IMR-90 (cell line): Measurements from ENCODE around the gene BASP1. TPM values are rescaled to one million over a fixed set of nuclear protein-coding genes. Genes with fewer than 3 reads are reported as not detected.

Experiments used
- ATAC-seq: fragments of 200-7000 bp; cut with Tn5 transposase; 2 replicates; pipeline ENCODE4 v1.9.1; 2020; ENCODE audit warnings: low read depth, mild to moderate bottlenecking, moderate library complexity
- BruUV-seq: library from RNA; stranded (reverse); fragments of 400-500 nt; replicated peaks from 2 replicates; lab custom pipeline; 2021; lab: Mats Ljungman, UMichigan
- CTCF ChIA-PET: fragments of 300-600 bp; formaldehyde crosslinking; extraction: SDS; loops from one replicate; lab custom pipeline; 2021; ENCODE audit warnings: antibody characterized with exemption; lab: Yijun Ruan, JAX
- POLR2A ChIA-PET: fragments of 300-600 bp; sonication (Branson Sonifier 250); formaldehyde crosslinking; loops from one replicate; lab custom pipeline; 2022; ENCODE audit warnings: antibody characterized with exemption; ENCODE audit not compliant: unreplicated experiment; lab: Charles Lee
- DNase-seq: peaks from one replicate; pipeline ENCODE4 v3.0.0; 2013
- H2AFZ ChIP-seq: replicated peaks from 2 replicates; pipeline ENCODE3; 2013; ENCODE audit warnings: low read length, mild to moderate bottlenecking; ENCODE audit not compliant: poor library complexity
- H2AK5ac ChIP-seq: 2 replicates; pipeline ENCODE4 v1.6.1; 2013; ENCODE audit warnings: low read depth, low read length, inconsistent platforms
- H2AK9ac ChIP-seq: replicated peaks from 2 replicates; pipeline ENCODE3; 2013; ENCODE audit warnings: mild to moderate bottlenecking, low read depth, low read length, moderate library complexity; ENCODE audit not compliant: poor library complexity
- H2BK120ac ChIP-seq: 2 replicates; pipeline ENCODE4 v1.6.1; 2013; ENCODE audit warnings: low read depth, low read length, inconsistent platforms
- H2BK15ac ChIP-seq: 3 replicates; pipeline ENCODE4 v1.6.1; 2013; ENCODE audit warnings: low read depth, low read length, inconsistent platforms
- H2BK20ac ChIP-seq: 2 replicates; pipeline ENCODE4 v1.6.1; 2013; ENCODE audit warnings: low read depth, mild to moderate bottlenecking, inconsistent platforms, low read length, moderate library complexity
- H2BK5ac ChIP-seq: 2 replicates; pipeline ENCODE4 v1.6.1; 2013; ENCODE audit warnings: mild to moderate bottlenecking, low read depth, low read length, inconsistent platforms; ENCODE audit not compliant: poor library complexity, severe bottlenecking
- H3K14ac ChIP-seq: replicated peaks from 2 replicates; pipeline ENCODE4 v1.6.1; 2013; ENCODE audit warnings: low read depth, low read length, inconsistent platforms
- H3K18ac ChIP-seq: 2 replicates; pipeline ENCODE4 v1.6.1; 2013; ENCODE audit warnings: low read depth, low read length, control low read depth
- H3K23ac ChIP-seq: 2 replicates; pipeline ENCODE4 v1.6.1; 2013; ENCODE audit warnings: low read depth, low read length, inconsistent platforms
- H3K27ac ChIP-seq: 2 replicates; pipeline ENCODE4 v1.5.1; 2013; ENCODE audit warnings: mild to moderate bottlenecking, control low read depth, low read length; ENCODE audit not compliant: insufficient read depth
- H3K27me3 ChIP-seq: 2 replicates; pipeline ENCODE4 v1.6.1; 2013; ENCODE audit warnings: low read length; ENCODE audit not compliant: control insufficient read depth, insufficient read depth
- H3K36me3 ChIP-seq: 2 replicates; pipeline ENCODE4 v1.6.1; 2013; ENCODE audit warnings: low read length, mixed read lengths; ENCODE audit not compliant: control insufficient read depth, insufficient read depth
- H3K4ac ChIP-seq: 2 replicates; pipeline ENCODE4 v1.6.1; 2013; ENCODE audit warnings: low read depth, low read length, inconsistent platforms
- H3K4me1 ChIP-seq: 2 replicates; pipeline ENCODE4 v1.6.1; 2013; ENCODE audit warnings: low read length, mixed read lengths; ENCODE audit not compliant: control insufficient read depth, insufficient read depth
- H3K4me2 ChIP-seq: 2 replicates; pipeline ENCODE4 v1.6.1; 2013; ENCODE audit warnings: low read depth, mild to moderate bottlenecking, control low read depth, low read length, moderate library complexity
- H3K4me3 ChIP-seq: 2 replicates; pipeline ENCODE4 v1.5.1; 2013; ENCODE audit warnings: low read depth, mild to moderate bottlenecking, control low read depth, low read length, moderate library complexity; ENCODE audit not compliant: insufficient read depth
- H3K56ac ChIP-seq: 2 replicates; pipeline ENCODE4 v1.6.1; 2013; ENCODE audit warnings: low read length, inconsistent platforms; ENCODE audit not compliant: insufficient read depth; ENCODE audit errors: extremely low read depth
- H3K79me1 ChIP-seq, 2 experiments: 2 replicates each; pipeline ENCODE4 v1.6.1; 2013; ENCODE audit warnings: low read length in 2 of 2, inconsistent platforms in 1 of 2, low read depth in 1 of 2
- H3K9ac ChIP-seq: 2 replicates; pipeline ENCODE4 v1.6.1; 2013; ENCODE audit warnings: low read depth, low read length, control low read depth
- H3K9me1 ChIP-seq: 2 replicates; pipeline ENCODE4 v1.6.1; 2013; ENCODE audit warnings: low read length, inconsistent platforms; ENCODE audit not compliant: insufficient read depth
- H3K9me3 ChIP-seq: 2 replicates; pipeline ENCODE4 v1.6.1; 2013; ENCODE audit warnings: low read length; ENCODE audit not compliant: control insufficient read depth, insufficient read depth
- H4K20me1 ChIP-seq: 2 replicates; pipeline ENCODE4 v1.6.1; 2013; ENCODE audit warnings: low read length, inconsistent platforms; ENCODE audit not compliant: insufficient read depth
- H4K5ac ChIP-seq: 2 replicates; pipeline ENCODE4 v1.6.1; 2013; ENCODE audit warnings: mild to moderate bottlenecking, low read depth, low read length, control low read depth
- H4K8ac ChIP-seq, 2 experiments: 2 replicates each; pipeline ENCODE4 v1.6.1; 2013; ENCODE audit warnings: low read depth in 2 of 2, low read length in 2 of 2, control low read depth in 1 of 2, inconsistent platforms in 1 of 2
- H4K91ac ChIP-seq: 2 replicates; pipeline ENCODE4 v1.6.1; 2013; ENCODE audit warnings: low read depth, low read length, inconsistent platforms; ENCODE audit not compliant: insufficient read depth
- MAFK ChIP-seq: IDR thresholded peaks from 2 replicates; pipeline ENCODE4 v1.6.1; 2012; ENCODE audit warnings: low read depth, low read length, improper control_type of control experiment
- MXI1 ChIP-seq: IDR thresholded peaks from 2 replicates; pipeline ENCODE4 v1.6.1; 2012; ENCODE audit warnings: low read depth, mild to moderate bottlenecking, low read length, moderate library complexity, borderline replicate concordance
- POLR2A ChIP-seq: IDR thresholded peaks from 2 replicates; pipeline ENCODE4 v1.6.1; 2012; ENCODE audit warnings: mild to moderate bottlenecking, low read depth, low read length
- RAD21 ChIP-seq: IDR thresholded peaks from 2 replicates; pipeline ENCODE4 v1.6.1; 2012; ENCODE audit warnings: low read length, improper control_type of control experiment
- RFX5 ChIP-seq: IDR thresholded peaks from 2 replicates; pipeline ENCODE4 v1.8.0; 2012; ENCODE audit warnings: low read depth, mild to moderate bottlenecking, low read length, moderate library complexity
- WGBS, 2 experiments: methylation state at CpG; one replicate each; pipeline versions ENCODE4 v1.1.5 to v1.1.7; 2013; ENCODE audit warnings: missing lambda C conversion rate in 2 of 2; ENCODE audit not compliant: insufficient read length in 1 of 2; ENCODE audit errors: extremely low coverage in 2 of 2; 5-methylcytosine and 5-hydroxymethylcytosine counted together
- dilution Hi-C: fragments of 300-500 bp; cut with HindIII; formaldehyde crosslinking; loops from one replicate; pipeline ENCODE4 v1.14.3; 2018; ENCODE audit warnings: low sequenced_read_pairs; ENCODE audit not compliant: unreplicated experiment
- in situ Hi-C: fragments of 300-500 bp; cut with MboI; formaldehyde crosslinking; loops from 3 replicates; pipeline ENCODE4 v1.14.3; 2019; ENCODE audit warnings: low sequenced_read_pairs, inconsistent platforms, mixed read lengths
- intact Hi-C: fragments of 100-400 bp; cut with micrococcal nuclease; formaldehyde crosslinking; loops from 2 replicates; pipeline ENCODE4 v1.10.0; 2022
- polyA plus RNA-seq, 3 experiments: library from polyadenylated mRNA; depleted of rRNA; stranded (reverse); fragments of >200 nt; gene quantifications; 2 replicates each; pipeline ENCODE4 v1.2.3, GENCODE V29; 2012; ENCODE audit warnings: low replicate concordance in 1 of 3
- total RNA-seq: library from RNA; depleted of rRNA; stranded (reverse); fragments of >200 nt; gene quantifications from 2 replicates; pipeline ENCODE4 v1.2.3, GENCODE V29; 2012
- TF ChIP-seq, protein P1 (sequence below): fragments of 150-350 bp; IDR thresholded peaks from 2 replicates; pipeline ENCODE4 v1.6.1; 2016; ENCODE audit warnings: low read depth, mild to moderate bottlenecking, low read length, moderate library complexity, borderline replicate concordance
- TF ChIP-seq, protein P2 (sequence below): fragments of 150-350 bp; IDR thresholded peaks from 2 replicates; pipeline ENCODE4 v1.6.1; 2017; ENCODE audit warnings: mild to moderate bottlenecking, antibody characterized with exemption, low read length, low read depth
- TF ChIP-seq, protein P3 (sequence below): conservative IDR thresholded peaks from 2 replicates; pipeline ENCODE4 v1.5.1; 2012; ENCODE audit warnings: mild to moderate bottlenecking, low read depth, low read length, improper control_type of control experiment

BASP1 gene
- total and polyA plus RNA-seq, 2 of the 4 experiments (the other 2 are of a cell fraction) = 39.6 to 103 TPM

DNA sequence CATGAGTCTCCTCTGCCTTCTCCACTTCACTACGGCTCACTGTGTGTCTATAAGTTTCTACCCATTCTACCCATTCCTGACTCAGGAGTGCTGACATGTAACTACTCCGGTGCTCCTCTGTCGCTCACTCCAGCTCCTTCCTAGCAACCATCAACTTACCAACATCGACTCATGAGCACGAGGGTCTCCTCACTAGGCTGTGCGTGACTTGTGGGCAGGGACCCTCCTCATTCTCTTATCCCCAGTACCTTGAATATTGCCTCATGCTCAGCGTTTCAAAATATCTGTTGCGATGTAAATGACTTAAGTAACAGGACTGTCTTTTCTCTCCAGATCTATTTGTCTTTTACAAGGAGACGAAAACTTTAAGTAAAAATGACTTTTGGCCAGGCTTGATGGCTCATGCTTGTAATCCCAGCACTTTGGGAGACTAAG is 73.1 kb downstream of the BASP1 start:
- Histone ChIP-seq H2AK9ac (peak overlapping the region; percentile 9), H3K27me3 (no peaks in the 10 kb centered on the region), H3K9ac (no peak overlapping the region), H4K8ac (peak overlapping the region in 1 of 2 experiments; percentile 34; a peak in 1 of 4 replicates), H4K20me1 (no peaks in the 10 kb centered on the region), H3K14ac (no peak overlapping the region; the same call in 1 of the 2 replicates), H3K4me3 (no peak overlapping the region), H3K4me1 (peaks cover 4% of the 10 kb centered on the region), H2BK15ac (peak overlapping the region; percentile 35; the same call in 1 of the 3 replicates), H4K91ac (0 out of 2 replicates have a peak overlapping the region, but pooled peaks have one; percentile 25), H2BK20ac (peak overlapping the region; percentile 57; the same call in 1 of the 2 replicates), H3K18ac (peak overlapping the region; percentile 6), H3K79me1 (no peaks in the 10 kb centered on the region), H2AK5ac (peak overlapping the region; percentile 78), H3K4ac (peak overlapping the region; percentile 73), H3K36me3 (no peaks in the 10 kb centered on the region), H3K9me1 (0 out of 2 replicates have a peak, but pooled peaks cover 3% of the 10 kb centered on the region), H2BK120ac (peak overlapping the region; percentile 48), H4K5ac (peak overlapping the region; percentile 16; the same call in 1 of the 2 replicates), H3K23ac (no peak overlapping the region), H3K56ac (no peak overlapping the region), H3K9me3 (no peaks in the 10 kb centered on the region), H3K27ac (no peak overlapping the region), H2BK5ac (peak overlapping the region; percentile 54), H2AFZ (peak overlapping the region; percentile 24), H3K4me2 (no peak overlapping the region)
- in situ Hi-C loops (no loop called here), intact Hi-C loops (no loop called here), dilution Hi-C loops (no loop called here)
- DNase-seq (no peak), ATAC-seq (no peak)
- TF ChIP-seq POLR2A (no peak), RAD21 (no peak), MAFK (no peak), RFX5 (no peak), MXI1 (no peak)
- TF ChIP-seq, protein P1, sequence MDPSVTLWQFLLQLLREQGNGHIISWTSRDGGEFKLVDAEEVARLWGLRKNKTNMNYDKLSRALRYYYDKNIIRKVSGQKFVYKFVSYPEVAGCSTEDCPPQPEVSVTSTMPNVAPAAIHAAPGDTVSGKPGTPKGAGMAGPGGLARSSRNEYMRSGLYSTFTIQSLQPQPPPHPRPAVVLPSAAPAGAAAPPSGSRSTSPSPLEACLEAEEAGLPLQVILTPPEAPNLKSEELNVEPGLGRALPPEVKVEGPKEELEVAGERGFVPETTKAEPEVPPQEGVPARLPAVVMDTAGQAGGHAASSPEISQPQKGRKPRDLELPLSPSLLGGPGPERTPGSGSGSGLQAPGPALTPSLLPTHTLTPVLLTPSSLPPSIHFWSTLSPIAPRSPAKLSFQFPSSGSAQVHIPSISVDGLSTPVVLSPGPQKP = no peak
- TF ChIP-seq, protein P2, sequence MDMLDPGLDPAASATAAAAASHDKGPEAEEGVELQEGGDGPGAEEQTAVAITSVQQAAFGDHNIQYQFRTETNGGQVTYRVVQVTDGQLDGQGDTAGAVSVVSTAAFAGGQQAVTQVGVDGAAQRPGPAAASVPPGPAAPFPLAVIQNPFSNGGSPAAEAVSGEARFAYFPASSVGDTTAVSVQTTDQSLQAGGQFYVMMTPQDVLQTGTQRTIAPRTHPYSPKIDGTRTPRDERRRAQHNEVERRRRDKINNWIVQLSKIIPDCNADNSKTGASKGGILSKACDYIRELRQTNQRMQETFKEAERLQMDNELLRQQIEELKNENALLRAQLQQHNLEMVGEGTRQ = no peak
- TF ChIP-seq, protein P3, sequence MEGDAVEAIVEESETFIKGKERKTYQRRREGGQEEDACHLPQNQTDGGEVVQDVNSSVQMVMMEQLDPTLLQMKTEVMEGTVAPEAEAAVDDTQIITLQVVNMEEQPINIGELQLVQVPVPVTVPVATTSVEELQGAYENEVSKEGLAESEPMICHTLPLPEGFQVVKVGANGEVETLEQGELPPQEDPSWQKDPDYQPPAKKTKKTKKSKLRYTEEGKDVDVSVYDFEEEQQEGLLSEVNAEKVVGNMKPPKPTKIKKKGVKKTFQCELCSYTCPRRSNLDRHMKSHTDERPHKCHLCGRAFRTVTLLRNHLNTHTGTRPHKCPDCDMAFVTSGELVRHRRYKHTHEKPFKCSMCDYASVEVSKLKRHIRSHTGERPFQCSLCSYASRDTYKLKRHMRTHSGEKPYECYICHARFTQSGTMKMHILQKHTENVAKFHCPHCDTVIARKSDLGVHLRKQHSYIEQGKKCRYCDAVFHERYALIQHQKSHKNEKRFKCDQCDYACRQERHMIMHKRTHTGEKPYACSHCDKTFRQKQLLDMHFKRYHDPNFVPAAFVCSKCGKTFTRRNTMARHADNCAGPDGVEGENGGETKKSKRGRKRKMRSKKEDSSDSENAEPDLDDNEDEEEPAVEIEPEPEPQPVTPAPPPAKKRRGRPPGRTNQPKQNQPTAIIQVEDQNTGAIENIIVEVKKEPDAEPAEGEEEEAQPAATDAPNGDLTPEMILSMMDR = no peak
- no TSS peak for BruUV-seq
- ChIA-PET CTCF (interaction anchor here (0.8 kb wide), 1 partner anchor 24 kb away, joined by 3 read pairs; no protein-coding TSS in a partner anchor), POLR2A (no interaction called here)
- whole genome bisulfite sequencing, 2 experiments = 77% methylated on average over 6 of the region's 9 CpGs; no CpG with 5 or more reads in 1 of the 2 experiments
